Measurements from ENCODE around the gene CLUH.

DNA sequence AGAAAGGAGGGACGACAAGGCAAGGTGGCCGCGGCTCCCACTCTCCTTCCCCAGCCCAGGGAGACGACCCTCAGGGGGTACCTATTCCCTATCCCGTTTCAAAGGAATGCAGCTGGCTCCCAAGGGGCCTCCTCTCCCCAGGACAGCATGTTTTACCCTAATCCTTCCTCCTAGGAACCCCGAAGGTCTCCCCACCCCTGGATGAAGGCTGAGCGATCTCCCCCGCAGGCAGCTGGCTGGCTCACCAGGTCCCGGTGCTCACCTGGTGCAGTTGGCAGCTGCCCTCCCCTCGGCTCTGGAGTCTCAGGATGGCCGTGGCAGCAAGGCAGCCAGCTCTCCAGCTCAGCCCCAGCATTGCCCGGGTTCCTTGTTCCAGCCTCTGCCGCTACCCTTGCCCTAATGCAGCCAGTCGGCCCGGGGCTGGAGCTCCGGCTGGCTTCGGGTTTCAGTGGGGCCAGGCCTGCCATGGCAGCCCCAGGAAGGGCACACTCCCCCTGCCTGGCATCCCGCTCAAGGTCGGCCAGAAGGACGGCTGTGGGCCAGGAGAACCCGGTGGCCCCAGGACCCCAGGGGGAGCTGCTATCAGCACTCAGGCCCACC is 4.6 kb downstream of the CLUH start:
- TF ChIP-seq, protein P1, sequence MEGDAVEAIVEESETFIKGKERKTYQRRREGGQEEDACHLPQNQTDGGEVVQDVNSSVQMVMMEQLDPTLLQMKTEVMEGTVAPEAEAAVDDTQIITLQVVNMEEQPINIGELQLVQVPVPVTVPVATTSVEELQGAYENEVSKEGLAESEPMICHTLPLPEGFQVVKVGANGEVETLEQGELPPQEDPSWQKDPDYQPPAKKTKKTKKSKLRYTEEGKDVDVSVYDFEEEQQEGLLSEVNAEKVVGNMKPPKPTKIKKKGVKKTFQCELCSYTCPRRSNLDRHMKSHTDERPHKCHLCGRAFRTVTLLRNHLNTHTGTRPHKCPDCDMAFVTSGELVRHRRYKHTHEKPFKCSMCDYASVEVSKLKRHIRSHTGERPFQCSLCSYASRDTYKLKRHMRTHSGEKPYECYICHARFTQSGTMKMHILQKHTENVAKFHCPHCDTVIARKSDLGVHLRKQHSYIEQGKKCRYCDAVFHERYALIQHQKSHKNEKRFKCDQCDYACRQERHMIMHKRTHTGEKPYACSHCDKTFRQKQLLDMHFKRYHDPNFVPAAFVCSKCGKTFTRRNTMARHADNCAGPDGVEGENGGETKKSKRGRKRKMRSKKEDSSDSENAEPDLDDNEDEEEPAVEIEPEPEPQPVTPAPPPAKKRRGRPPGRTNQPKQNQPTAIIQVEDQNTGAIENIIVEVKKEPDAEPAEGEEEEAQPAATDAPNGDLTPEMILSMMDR (IDR thresholded peaks at IDR 0.05) = no peak
- TF ChIP-seq POLR2A (IDR thresholded peaks at IDR 0.05) (no peak), POLR2AphosphoS5 (IDR thresholded peaks at IDR 0.05) (no peak)

Measured in prostate gland (tissue), 2 donors.